Neural progenitor cell (in vitro differentiated cells): ENCODE data around the gene CXCL5. TPM values are rescaled to one million over a fixed set of nuclear protein-coding genes. Genes with fewer than 3 reads are reported as not detected.

Experiments
- DNase-seq: peaks from one replicate; pipeline ENCODE4 v3.0.0-alpha.2; 2016; ENCODE audit warnings: low spot score
- H2AFZ ChIP-seq: fragments of 200-600 bp; sonication (generic); replicated peaks from 2 replicates; pipeline ENCODE4 v1.6.1; 2016; ENCODE audit warnings: antibody characterized with exemption
- H3F3A ChIP-seq: fragments of 200-600 bp; sonication (generic); 2 replicates; pipeline ENCODE4 v1.6.1; 2016; ENCODE audit warnings: antibody characterized with exemption, low read depth
- H3K27ac ChIP-seq: fragments of 200-600 bp; sonication (generic); 2 replicates; pipeline ENCODE4 v1.5.1; 2016; ENCODE audit warnings: mild to moderate bottlenecking
- H3K27me3 ChIP-seq: fragments of 200-600 bp; sonication (generic); 2 replicates; pipeline ENCODE4 v1.6.1; 2016; ENCODE audit warnings: mild to moderate bottlenecking, moderate library complexity
- H3K36me3 ChIP-seq: fragments of 200-600 bp; sonication (generic); 2 replicates; pipeline ENCODE4 v1.5.1; 2016
- H3K4me1 ChIP-seq: fragments of 200-600 bp; sonication (generic); 2 replicates; pipeline ENCODE4 v1.6.1; 2016; ENCODE audit warnings: mixed run types
- H3K4me2 ChIP-seq: fragments of 200-600 bp; sonication (generic); 2 replicates; pipeline ENCODE4 v1.6.1; 2016
- H3K4me3 ChIP-seq: fragments of 200-600 bp; sonication (generic); 2 replicates; pipeline ENCODE4 v1.5.1; 2016
- H3K79me2 ChIP-seq: fragments of 200-600 bp; sonication (generic); 2 replicates; pipeline ENCODE4 v1.6.1; 2016; ENCODE audit warnings: low read depth
- H3K9ac ChIP-seq: fragments of 200-600 bp; sonication (generic); 2 replicates; pipeline ENCODE4 v1.6.1; 2016
- H3K9me3 ChIP-seq: fragments of 200-600 bp; sonication (generic); 2 replicates; pipeline ENCODE4 v1.5.1; 2016; ENCODE audit warnings: low read depth
- H4K20me1 ChIP-seq: fragments of 200-600 bp; sonication (generic); 2 replicates; pipeline ENCODE4 v1.6.1; 2016; ENCODE audit warnings: low read depth
- H3K27ac Mint-ChIP-seq: 3 replicates; pipeline ENCODE4 v1.8.0; 2021; ENCODE audit warnings: mixed read lengths
- H3K27me3 Mint-ChIP-seq: 2 replicates; pipeline ENCODE4 v1.8.0; 2022; ENCODE audit warnings: low read depth, mild to moderate bottlenecking, inconsistent platforms, moderate library complexity, mixed read lengths; ENCODE audit not compliant: insufficient read depth
- H3K36me3 Mint-ChIP-seq: 3 replicates; pipeline ENCODE4 v1.8.0; 2021; ENCODE audit warnings: mixed read lengths
- H3K4me1 Mint-ChIP-seq: 3 replicates; pipeline ENCODE4 v1.8.0; 2021; ENCODE audit warnings: mixed read lengths
- H3K4me3 Mint-ChIP-seq: 3 replicates; pipeline ENCODE4 v1.8.0; 2021; ENCODE audit warnings: mild to moderate bottlenecking, moderate library complexity, mixed read lengths
- H3K9me3 Mint-ChIP-seq: 3 replicates; pipeline ENCODE4 v1.8.0; 2020; ENCODE audit warnings: mixed read lengths
- CTCF ChIP-seq: fragments of 200-600 bp; sonication (generic); IDR thresholded peaks from 2 replicates; pipeline ENCODE4 v1.5.1; 2017; ENCODE audit warnings: antibody characterized with exemption, mild to moderate bottlenecking
- EZH2 ChIP-seq: fragments of 200-600 bp; sonication (generic); IDR thresholded peaks from 2 replicates; pipeline ENCODE4 v1.6.1; 2017; ENCODE audit warnings: antibody characterized with exemption, mild to moderate bottlenecking, moderate library complexity
- EZH2phosphoT487 ChIP-seq: fragments of 200-600 bp; sonication (generic); IDR thresholded peaks from 2 replicates; pipeline ENCODE4 v1.6.1; 2017; ENCODE audit warnings: antibody characterized with exemption
- total RNA-seq: library from RNA; depleted of rRNA; stranded (reverse); fragments of >200 nt; gene quantifications from 2 replicates; pipeline ENCODE4 v1.2.3, GENCODE V29; 2015; ENCODE audit warnings: low replicate concordance

The CXCL5 gene
- total RNA-seq, 1 donor from 2014 or later, result 0.15 TPM

- Histone ChIP-seq H3K9me3 (no peaks in the 10 kb centered on the region), H3K4me2 (no peak overlapping the region), H3K79me2 (no peaks in the 10 kb centered on the region), H3K4me1 (peaks cover 32% of the 10 kb centered on the region), H3K36me3 (no peaks in the 10 kb centered on the region), H3K4me3 (no peak overlapping the region), H4K20me1 (no peaks in the 10 kb centered on the region), H3K27me3 (peaks cover 43% of the 10 kb centered on the region), H3F3A (peaks cover 22% of the 10 kb centered on the region), H3K9ac (no peak overlapping the region), H2AFZ (no peak overlapping the region), H3K27ac (no peak overlapping the region)
- Mint-ChIP-seq H3K4me1 (peaks cover 14% of the 10 kb centered on the region), H3K4me3 (no peak overlapping the region), H3K36me3 (no peaks in the 10 kb centered on the region), H3K9me3 (peaks cover 3% of the 10 kb centered on the region), H3K27ac (no peak overlapping the region), H3K27me3 (peaks cover 3% of the 10 kb centered on the region)
- TF ChIP-seq EZH2phosphoT487 (no peak), CTCF (no peak), EZH2 (no peak)
- DNase-seq, result no peak
Measured at GRCh38 chr4:73948990-73949706, 49.3 kb downstream of the CXCL5 start.

- Mint-ChIP-seq H3K36me3 (no peaks in the 10 kb centered on the region), H3K4me3 (no peak overlapping the region), H3K27ac (no peak overlapping the region), H3K27me3 (peaks cover 6% of the 10 kb centered on the region), H3K4me1 (peaks cover 18% of the 10 kb centered on the region), H3K9me3 (peaks cover 2% of the 10 kb centered on the region)
- no peak overlapping the region for H3K4me2 ChIP-seq
- H3K79me2 ChIP-seq, result no peaks in the 10 kb centered on the region
- peaks cover 22% of the 10 kb centered on the region for H3F3A ChIP-seq
- no peak for DNase-seq
- no peaks in the 10 kb centered on the region for H4K20me1 ChIP-seq
- TF ChIP-seq EZH2 (no peak), EZH2phosphoT487 (no peak), CTCF (no peak)
- peaks cover 52% of the 10 kb centered on the region for H3K27me3 ChIP-seq
- no peak overlapping the region for H3K9ac ChIP-seq
- peaks cover 37% of the 10 kb centered on the region for H3K4me1 ChIP-seq
- H2AFZ ChIP-seq, result no peak overlapping the region
- no peak overlapping the region for H3K27ac ChIP-seq
- H3K4me3 ChIP-seq, result no peak overlapping the region
- no peaks in the 10 kb centered on the region for H3K9me3 ChIP-seq
- H3K36me3 ChIP-seq, result no peaks in the 10 kb centered on the region
Measured at GRCh38 chr4:73948291-73948690, 50.2 kb downstream of the CXCL5 start.

- Histone ChIP-seq H3K4me2 (no peak overlapping the region), H3K79me2 (no peaks in the 10 kb centered on the region), H2AFZ (no peak overlapping the region), H4K20me1 (no peaks in the 10 kb centered on the region), H3K27ac (no peak overlapping the region), H3K36me3 (no peaks in the 10 kb centered on the region), H3F3A (peaks cover 22% of the 10 kb centered on the region), H3K27me3 (peaks cover 60% of the 10 kb centered on the region), H3K9ac (no peak overlapping the region), H3K4me3 (no peak overlapping the region), H3K9me3 (no peaks in the 10 kb centered on the region), H3K4me1 (peaks cover 41% of the 10 kb centered on the region)
- H3K9me3 Mint-ChIP-seq, result no peaks in the 10 kb centered on the region
- no peak overlapping the region for H3K27ac Mint-ChIP-seq
- H3K4me1 Mint-ChIP-seq, result peaks cover 19% of the 10 kb centered on the region
- TF ChIP-seq EZH2 (no peak), EZH2phosphoT487 (no peak), CTCF (no peak)
- H3K4me3 Mint-ChIP-seq, result no peak overlapping the region
- H3K27me3 Mint-ChIP-seq, result peaks cover 10% of the 10 kb centered on the region
- no peak for DNase-seq
- H3K36me3 Mint-ChIP-seq, result no peaks in the 10 kb centered on the region
Measured at GRCh38 chr4:73947239-73947985, 51.1 kb downstream of the CXCL5 start.
